HepG2 (cell line): ENCODE data around the gene ZNF138. TPM values are rescaled to one million over a fixed set of nuclear protein-coding genes. Genes with fewer than 3 reads are reported as not detected.

ENCODE experiments used
- CAMTA2 ChIP-seq: sonication (generic); formaldehyde crosslinking; IDR thresholded peaks from 2 replicates; pipeline ENCODE4 v1.4.0; 2020; ENCODE audit warnings: mild to moderate bottlenecking, missing genetic modification reagents, borderline replicate concordance
- CREB3 ChIP-seq: sonication (generic); formaldehyde crosslinking; IDR thresholded peaks from 2 replicates; pipeline ENCODE4 v1.5.0; 2020; ENCODE audit warnings: missing genetic modification reagents
- DMAP1 ChIP-seq: IDR thresholded peaks from 2 replicates; pipeline ENCODE4 v1.6.1; 2016
- FOXO1 ChIP-seq: sonication (generic); formaldehyde crosslinking; IDR thresholded peaks from 2 replicates; pipeline ENCODE4 v1.4.0; 2020; ENCODE audit warnings: missing genetic modification reagents
- FOXP1 ChIP-seq, 2 experiments: fragments of 450-650 bp in 1 of 2; IDR thresholded peaks; 2 replicates each; pipeline ENCODE4 v1.6.1; 2017 to 2018; ENCODE audit warnings: antibody characterized with exemption in 1 of 2
- HOXA9 ChIP-seq: sonication (generic); formaldehyde crosslinking; IDR thresholded peaks from 2 replicates; pipeline ENCODE4 v1.8.1; 2022; ENCODE audit warnings: missing genetic modification reagents, mild to moderate bottlenecking, moderate library complexity, borderline replicate concordance
- KMT2A ChIP-seq: sonication (generic); formaldehyde crosslinking; IDR thresholded peaks from 2 replicates; pipeline ENCODE4 v1.4.0; 2020; ENCODE audit warnings: missing genetic modification reagents
- PBX3 ChIP-seq: sonication (generic); formaldehyde crosslinking; IDR thresholded peaks from 2 replicates; pipeline ENCODE4 v1.8.1; 2023; ENCODE audit warnings: missing genetic modification reagents, inconsistent platforms, borderline replicate concordance
- POLR2AphosphoS5 ChIP-seq: IDR thresholded peaks from 2 replicates; pipeline ENCODE4 v1.6.1; 2012; ENCODE audit warnings: low read depth, low read length
- RAD21 ChIP-seq: fragments of 450-650 bp; formaldehyde crosslinking; IDR thresholded peaks from 2 replicates; pipeline ENCODE4 v1.5.0; 2020; ENCODE audit warnings: mild to moderate bottlenecking
- RXRB ChIP-seq: IDR thresholded peaks from 2 replicates; pipeline ENCODE4 v1.6.1; 2016; ENCODE audit warnings: borderline replicate concordance, missing genetic modification reagents, missing compliant biosample characterization
- SNRNP70 ChIP-seq: fragments of 200-400 bp; formaldehyde crosslinking; IDR thresholded peaks from 2 replicates; pipeline ENCODE4 v1.6.1; 2017; ENCODE audit warnings: mild to moderate bottlenecking, low read depth, low read length, moderate library complexity
- SOX6 ChIP-seq, 2 experiments: fragments of 450-650 bp in 1 of 2; sonication (generic) in 1 of 2; formaldehyde crosslinking in 1 of 2; IDR thresholded peaks; 2 replicates each; pipeline versions ENCODE4 v1.4.0 to v1.6.1; 2017 to 2020; ENCODE audit warnings: antibody characterized with exemption in 1 of 2, mild to moderate bottlenecking in 1 of 2, missing genetic modification reagents in 1 of 2
- SRSF1 ChIP-seq: fragments of 200-400 bp; formaldehyde crosslinking; optimal IDR thresholded peaks from 2 replicates; pipeline ENCODE3; 2017; ENCODE audit warnings: mild to moderate bottlenecking, low read depth, low read length, moderate library complexity
- TAF15 ChIP-seq: fragments of 200-400 bp; formaldehyde crosslinking; IDR thresholded peaks from one replicate; pipeline ENCODE4 v1.6.1; 2018; ENCODE audit warnings: mild to moderate bottlenecking, low read depth, low read length; ENCODE audit not compliant: poor library complexity, severe bottlenecking
- TMF1 ChIP-seq: sonication (generic); formaldehyde crosslinking; IDR thresholded peaks from 2 replicates; pipeline ENCODE4 v1.8.1; 2022; ENCODE audit warnings: low read depth, missing genetic modification reagents
- ZNF12 ChIP-seq: sonication (generic); formaldehyde crosslinking; IDR thresholded peaks from 2 replicates; pipeline ENCODE4 v1.5.0; 2020; ENCODE audit warnings: missing genetic modification reagents
- ZNF225 ChIP-seq: sonication (generic); formaldehyde crosslinking; IDR thresholded peaks from 2 replicates; pipeline ENCODE4 v1.4.0; 2020; ENCODE audit warnings: mild to moderate bottlenecking, missing genetic modification reagents
- ZNF484 ChIP-seq: sonication (generic); formaldehyde crosslinking; IDR thresholded peaks from 2 replicates; pipeline ENCODE4 v1.5.1; 2020; ENCODE audit warnings: mild to moderate bottlenecking, low read depth, missing genetic modification reagents, borderline replicate concordance
- ZNF546 ChIP-seq: sonication (generic); formaldehyde crosslinking; conservative IDR thresholded peaks from 2 replicates; pipeline ENCODE4 v1.8.1; 2023; ENCODE audit warnings: mild to moderate bottlenecking, missing genetic modification reagents
- ZNF558 ChIP-seq: sonication (generic); formaldehyde crosslinking; IDR thresholded peaks from 2 replicates; pipeline ENCODE4 v1.9.0; 2022; ENCODE audit warnings: mild to moderate bottlenecking, missing genetic modification reagents, borderline replicate concordance
- ZNF605 ChIP-seq: sonication (generic); formaldehyde crosslinking; IDR thresholded peaks from 2 replicates; pipeline ENCODE4 v1.8.0; 2022; ENCODE audit warnings: mild to moderate bottlenecking, missing genetic modification reagents
- polyA plus RNA-seq, 8 experiments: library from polyadenylated mRNA; depleted of rRNA in 3 of 8; stranded (reverse) in 7 of 8; unstranded in 1 of 8; fragments of >200 nt; fragmentation: Illumina TruSeq in 4 of 8; extraction: Trizol in 4 of 8; gene quantifications; 2 replicates each; pipeline versions ENCODE4 v1.2.1 to v1.2.3, GENCODE V29; 2011 to 2016; ENCODE audit warnings: low read depth in 4 of 8, missing spikeins in 1 of 8, mixed read lengths in 1 of 8; ENCODE audit not compliant: insufficient read depth in 1 of 8
- total RNA-seq, 5 experiments: library from RNA; depleted of rRNA; stranded (reverse); fragments of >200 nt; fragmentation: Illumina TruSeq; extraction: Trizol; gene quantifications; 2 replicates each; pipeline ENCODE4 v1.2.3, GENCODE V29; 2016; ENCODE audit warnings: low read depth in 1 of 5
- TF ChIP-seq, protein P1 (sequence below): sonication (generic); formaldehyde crosslinking; IDR thresholded peaks from 2 replicates; pipeline ENCODE4 v1.5.1; 2020; ENCODE audit warnings: mild to moderate bottlenecking, missing genetic modification reagents, borderline replicate concordance

The ZNF138 gene
- total and polyA plus RNA-seq, 2 of the 13 experiments (the other 11 are each of a cell fraction or from before 2014, with no cell fraction given) = 2.7 to 5.8 TPM

DNA sequence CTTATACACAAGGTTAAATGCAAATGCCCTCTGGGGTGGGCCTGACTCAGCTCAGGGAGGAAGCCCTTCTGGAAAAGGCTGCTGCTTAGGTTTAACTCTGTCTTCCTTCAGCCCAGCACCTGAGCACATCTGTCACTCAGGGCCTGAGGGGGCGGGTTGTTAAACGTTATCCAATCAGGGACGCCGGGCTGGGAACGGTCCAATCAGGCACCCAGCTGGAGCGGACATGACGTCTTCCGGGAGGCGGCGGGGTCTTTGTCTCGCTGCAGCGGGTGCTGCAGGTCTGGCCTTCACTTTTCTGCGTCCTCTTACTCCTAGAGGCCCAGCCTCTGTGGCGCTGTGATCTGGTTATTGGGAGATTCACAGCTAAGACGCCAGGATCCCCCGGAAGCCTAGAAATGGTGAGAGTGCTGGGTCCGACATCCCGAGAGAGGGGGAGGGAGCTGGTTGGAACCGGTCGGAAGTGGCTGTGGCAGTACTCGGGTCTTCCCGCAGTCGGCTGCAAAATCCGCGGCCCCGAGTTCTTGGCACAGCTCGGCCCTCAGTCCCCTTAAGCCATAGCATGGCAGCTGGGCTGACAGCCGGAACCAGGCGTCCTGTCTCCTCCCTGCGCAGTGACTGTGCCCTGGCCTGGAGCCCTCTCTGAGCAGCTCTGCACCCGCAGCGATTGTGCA is at the start of gene ZNF138 (continued):
- TF ChIP-seq, protein P1, sequence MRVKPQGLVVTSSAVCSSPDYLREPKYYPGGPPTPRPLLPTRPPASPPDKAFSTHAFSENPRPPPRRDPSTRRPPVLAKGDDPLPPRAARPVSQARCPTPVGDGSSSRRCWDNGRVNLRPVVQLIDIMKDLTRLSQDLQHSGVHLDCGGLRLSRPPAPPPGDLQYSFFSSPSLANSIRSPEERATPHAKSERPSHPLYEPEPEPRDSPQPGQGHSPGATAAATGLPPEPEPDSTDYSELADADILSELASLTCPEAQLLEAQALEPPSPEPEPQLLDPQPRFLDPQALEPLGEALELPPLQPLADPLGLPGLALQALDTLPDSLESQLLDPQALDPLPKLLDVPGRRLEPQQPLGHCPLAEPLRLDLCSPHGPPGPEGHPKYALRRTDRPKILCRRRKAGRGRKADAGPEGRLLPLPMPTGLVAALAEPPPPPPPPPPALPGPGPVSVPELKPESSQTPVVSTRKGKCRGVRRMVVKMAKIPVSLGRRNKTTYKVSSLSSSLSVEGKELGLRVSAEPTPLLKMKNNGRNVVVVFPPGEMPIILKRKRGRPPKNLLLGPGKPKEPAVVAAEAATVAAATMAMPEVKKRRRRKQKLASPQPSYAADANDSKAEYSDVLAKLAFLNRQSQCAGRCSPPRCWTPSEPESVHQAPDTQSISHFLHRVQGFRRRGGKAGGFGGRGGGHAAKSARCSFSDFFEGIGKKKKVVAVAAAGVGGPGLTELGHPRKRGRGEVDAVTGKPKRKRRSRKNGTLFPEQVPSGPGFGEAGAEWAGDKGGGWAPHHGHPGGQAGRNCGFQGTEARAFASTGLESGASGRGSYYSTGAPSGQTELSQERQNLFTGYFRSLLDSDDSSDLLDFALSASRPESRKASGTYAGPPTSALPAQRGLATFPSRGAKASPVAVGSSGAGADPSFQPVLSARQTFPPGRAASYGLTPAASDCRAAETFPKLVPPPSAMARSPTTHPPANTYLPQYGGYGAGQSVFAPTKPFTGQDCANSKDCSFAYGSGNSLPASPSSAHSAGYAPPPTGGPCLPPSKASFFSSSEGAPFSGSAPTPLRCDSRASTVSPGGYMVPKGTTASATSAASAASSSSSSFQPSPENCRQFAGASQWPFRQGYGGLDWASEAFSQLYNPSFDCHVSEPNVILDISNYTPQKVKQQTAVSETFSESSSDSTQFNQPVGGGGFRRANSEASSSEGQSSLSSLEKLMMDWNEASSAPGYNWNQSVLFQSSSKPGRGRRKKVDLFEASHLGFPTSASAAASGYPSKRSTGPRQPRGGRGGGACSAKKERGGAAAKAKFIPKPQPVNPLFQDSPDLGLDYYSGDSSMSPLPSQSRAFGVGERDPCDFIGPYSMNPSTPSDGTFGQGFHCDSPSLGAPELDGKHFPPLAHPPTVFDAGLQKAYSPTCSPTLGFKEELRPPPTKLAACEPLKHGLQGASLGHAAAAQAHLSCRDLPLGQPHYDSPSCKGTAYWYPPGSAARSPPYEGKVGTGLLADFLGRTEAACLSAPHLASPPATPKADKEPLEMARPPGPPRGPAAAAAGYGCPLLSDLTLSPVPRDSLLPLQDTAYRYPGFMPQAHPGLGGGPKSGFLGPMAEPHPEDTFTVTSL (CRISPR knock-in tag) = no peak
- TF ChIP-seq RXRB = 0 out of 2 replicates have a peak, but pooled peaks have one; percentile 15
- TF ChIP-seq ZNF225 (CRISPR knock-in tag) = no peak; the same call in 1 of the 2 replicates
- no peak for TF ChIP-seq ZNF558 (CRISPR knock-in tag)
- TF ChIP-seq DMAP1 (CRISPR knock-in tag) = peak; percentile 51; the same call in 1 of the 2 replicates
- TF ChIP-seq POLR2AphosphoS5 = peak; percentile 70; the same call in 1 of the 2 replicates
- TF ChIP-seq PBX3 (CRISPR knock-in tag) = no peak
- peak; percentile 70 for TF ChIP-seq SRSF1
- TF ChIP-seq SNRNP70 = no peak
- TF ChIP-seq ZNF12 (CRISPR knock-in tag) = peak; percentile 92
- peak; percentile 88 for TF ChIP-seq ZNF605 (CRISPR knock-in tag)
- no peak for TF ChIP-seq ZNF484 (CRISPR knock-in tag)
- TF ChIP-seq RAD21 (CRISPR knock-in tag) = no peak
- no peak for TF ChIP-seq CREB3 (CRISPR knock-in tag)
- TF ChIP-seq ZNF546 (CRISPR knock-in tag) = no peak
- 0 out of 2 replicates have a peak, but pooled peaks have one; percentile 56 for TF ChIP-seq CAMTA2 (CRISPR knock-in tag)
- peak; percentile 89 for TF ChIP-seq KMT2A (CRISPR knock-in tag)
- TF ChIP-seq FOXP1 (IDR thresholded peaks at IDR 0.05) = no peak
- TF ChIP-seq FOXP1 (CRISPR knock-in tag; IDR thresholded peaks at IDR 0.05) = no peak
- TF ChIP-seq SOX6 (IDR thresholded peaks at IDR 0.05) = no peak
- TF ChIP-seq SOX6 (CRISPR knock-in tag; IDR thresholded peaks at IDR 0.05) = no peak
- no peak for TF ChIP-seq TMF1 (CRISPR knock-in tag)
- TF ChIP-seq HOXA9 = no peak
- TF ChIP-seq FOXO1 (CRISPR knock-in tag) = no peak
- no peak for TF ChIP-seq TAF15
